Thyroid gland (tissue), 4 donors: ENCODE results near the gene KAZN. TPM values are rescaled to one million over a fixed set of nuclear protein-coding genes. Genes with fewer than 3 reads are reported as not detected.

ENCODE experiments used
- DNase-seq, 2 donors: peaks; one replicate each; pipeline ENCODE4 v3.0.0-alpha.2; 2019
- H3K27ac ChIP-seq, 3 donors: fragments of 200-600 bp; sonication (generic); 1 replicate in 2 of 3; 2 replicates in 1 of 3; pipeline ENCODE4 v1.5.1; 2016 to 2019; ENCODE audit warnings: mild to moderate bottlenecking in 1 of 3, moderate library complexity in 1 of 3
- H3K27me3 ChIP-seq: fragments of 200-600 bp; sonication (generic); one replicate; pipeline ENCODE4 v1.5.1; 2019
- H3K36me3 ChIP-seq, 2 donors: fragments of 200-600 bp; sonication (generic); one replicate each; pipeline ENCODE4 v1.5.1; 2016 to 2019
- H3K4me1 ChIP-seq, 2 donors: fragments of 200-600 bp; sonication (generic); one replicate each; pipeline ENCODE4 v1.5.1; 2017 to 2019
- H3K4me3 ChIP-seq, 3 donors: fragments of 200-600 bp; sonication (generic); replicated peaks in 1 of 3; 1 replicate in 2 of 3; 2 replicates in 1 of 3; pipeline ENCODE4 v1.5.1; 2016; ENCODE audit warnings: mild to moderate bottlenecking in 1 of 3
- H3K9me3 ChIP-seq: fragments of 200-600 bp; sonication (generic); one replicate; pipeline ENCODE4 v1.5.1; 2017
- POLR2A ChIP-seq, 2 donors: fragments of 450-650 bp; IDR thresholded peaks; one replicate each; pipeline ENCODE4 v1.6.1; 2017; ENCODE audit warnings: antibody characterized with exemption in 2 of 2, mild to moderate bottlenecking in 2 of 2, moderate library complexity in 1 of 2
- WGBS, 2 donors: methylation state at CpG; one replicate each; pipeline ENCODE4 v1.1.5; 2017; 5-methylcytosine and 5-hydroxymethylcytosine counted together
- intact Hi-C: fragments of 100-400 bp; cut with DNase I; formaldehyde crosslinking; loops from one replicate; pipeline ENCODE4 v1.15.1; 2023
- total RNA-seq, 4 donors: library from RNA; depleted of rRNA; stranded (reverse); fragments of >200 nt; gene quantifications; one replicate each; pipeline ENCODE4 v1.2.3, GENCODE V29; 2016
- TF ChIP-seq, protein P1 (sequence below), 6 experiments: fragments of 200-600 bp in 3 of 6; fragments of 450-650 bp in 3 of 6; sonication (generic) in 3 of 6; IDR thresholded peaks; one replicate each; pipeline ENCODE4 v1.5.1; 2016 to 2019; ENCODE audit warnings: antibody characterized with exemption in 6 of 6, mild to moderate bottlenecking in 2 of 6, inconsistent platforms in 1 of 6, moderate library complexity in 1 of 6

Gene KAZN
- total RNA-seq, 4 donors from 2014 or later: 14.8 to 28.6 (median 18.2) TPM

DNA sequence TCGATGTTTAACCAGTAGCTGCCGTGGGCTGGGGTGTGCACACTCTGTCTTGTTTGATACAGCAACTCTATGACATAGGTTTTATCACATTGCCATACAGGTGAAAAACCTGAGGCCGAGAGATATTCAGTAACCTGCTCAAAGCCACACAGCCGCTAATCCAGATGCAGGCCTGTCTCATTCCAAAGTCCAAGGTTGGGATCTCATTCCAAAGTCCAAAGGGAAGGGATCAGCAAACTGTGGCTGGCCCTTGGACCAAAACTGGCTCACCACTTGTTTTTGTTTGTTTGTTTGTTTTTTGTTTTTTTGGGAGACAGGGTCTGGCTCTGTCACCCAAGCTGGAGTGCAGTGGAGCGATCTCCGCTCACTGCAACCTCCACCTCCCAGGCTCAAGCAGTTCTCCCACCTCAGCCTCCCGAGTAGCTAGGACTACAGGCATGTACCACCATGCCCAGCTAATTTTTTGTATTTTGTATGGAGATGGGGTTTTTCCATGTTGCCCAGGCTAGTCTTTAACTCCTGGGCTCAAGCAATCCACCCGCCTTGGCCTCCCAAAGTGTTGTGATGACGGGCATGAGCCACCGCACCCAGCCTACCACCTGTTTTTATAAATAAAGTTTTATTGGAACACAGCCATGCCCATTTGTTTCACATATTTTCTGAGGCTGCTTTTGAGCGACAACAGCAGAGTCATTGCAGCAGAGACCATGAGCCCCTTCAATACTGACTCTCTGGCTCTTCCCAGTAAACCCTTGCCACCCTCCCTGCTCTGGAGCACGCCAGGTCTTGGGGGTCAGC, 391.6 kb downstream of the KAZN start:
- Histone ChIP-seq H3K27me3 (no peaks in the 10 kb centered on the region), H3K27ac (no peak overlapping the region), H3K4me3 (no peak overlapping the region), H3K36me3 (no peaks in the 10 kb centered on the region), H3K9me3 (no peaks in the 10 kb centered on the region), H3K4me1 (peaks cover 5 to 7% of the 10 kb centered on the region in 2 donors)
- intact Hi-C loops: no loop called here
- TF ChIP-seq, protein P1, sequence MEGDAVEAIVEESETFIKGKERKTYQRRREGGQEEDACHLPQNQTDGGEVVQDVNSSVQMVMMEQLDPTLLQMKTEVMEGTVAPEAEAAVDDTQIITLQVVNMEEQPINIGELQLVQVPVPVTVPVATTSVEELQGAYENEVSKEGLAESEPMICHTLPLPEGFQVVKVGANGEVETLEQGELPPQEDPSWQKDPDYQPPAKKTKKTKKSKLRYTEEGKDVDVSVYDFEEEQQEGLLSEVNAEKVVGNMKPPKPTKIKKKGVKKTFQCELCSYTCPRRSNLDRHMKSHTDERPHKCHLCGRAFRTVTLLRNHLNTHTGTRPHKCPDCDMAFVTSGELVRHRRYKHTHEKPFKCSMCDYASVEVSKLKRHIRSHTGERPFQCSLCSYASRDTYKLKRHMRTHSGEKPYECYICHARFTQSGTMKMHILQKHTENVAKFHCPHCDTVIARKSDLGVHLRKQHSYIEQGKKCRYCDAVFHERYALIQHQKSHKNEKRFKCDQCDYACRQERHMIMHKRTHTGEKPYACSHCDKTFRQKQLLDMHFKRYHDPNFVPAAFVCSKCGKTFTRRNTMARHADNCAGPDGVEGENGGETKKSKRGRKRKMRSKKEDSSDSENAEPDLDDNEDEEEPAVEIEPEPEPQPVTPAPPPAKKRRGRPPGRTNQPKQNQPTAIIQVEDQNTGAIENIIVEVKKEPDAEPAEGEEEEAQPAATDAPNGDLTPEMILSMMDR (IDR thresholded peaks at IDR 0.05): no peak
- TF ChIP-seq POLR2A (IDR thresholded peaks at IDR 0.05): no peak
- no peak for DNase-seq
- WGBS, 2 donors: 85 to 96% methylated on average over 12 of the region's 12 CpGs

DNA sequence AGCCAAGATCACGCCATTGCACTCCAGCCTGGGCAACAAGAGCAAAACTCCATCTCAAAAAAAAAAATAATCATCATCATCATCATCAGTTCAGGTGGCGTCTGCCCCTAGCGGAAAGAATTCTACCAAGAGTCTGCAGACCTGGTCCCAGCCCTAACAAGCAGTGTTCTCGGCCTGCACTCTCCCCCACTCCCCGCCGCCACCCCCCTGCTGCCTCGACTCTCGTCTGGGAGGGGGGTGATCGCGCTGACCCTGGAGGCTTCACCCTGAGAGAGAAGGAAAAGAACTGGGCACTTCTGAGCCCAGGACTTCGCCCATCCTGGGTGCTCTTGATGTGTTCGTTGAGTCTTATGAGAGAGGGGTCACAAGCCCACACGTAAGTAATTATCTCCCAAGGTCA, 394.9 kb downstream of the KAZN start:
- H3K4me1 ChIP-seq: peaks cover 16 to 33% of the 10 kb centered on the region in 2 donors
- H3K4me3 ChIP-seq: no peak overlapping the region
- intact Hi-C loops: no loop called here
- 87 to 93% methylated on average over 13 of the region's 13 CpGs for WGBS, 2 donors
- DNase-seq: no peak
- no peaks in the 10 kb centered on the region for H3K9me3 ChIP-seq
- H3K27me3 ChIP-seq: no peaks in the 10 kb centered on the region
- no peak overlapping the region for H3K27ac ChIP-seq
- no peaks in the 10 kb centered on the region for H3K36me3 ChIP-seq
- TF ChIP-seq POLR2A (IDR thresholded peaks at IDR 0.05): no peak
- TF ChIP-seq, protein P1 (IDR thresholded peaks at IDR 0.05): no peak

- 95 to 98% methylated on average over 7 of the region's 7 CpGs for WGBS, 2 donors
- Histone ChIP-seq H3K27me3 (no peaks in the 10 kb centered on the region), H3K27ac (peak overlapping the region in 1 of 3 donors; percentile 68), H3K9me3 (no peaks in the 10 kb centered on the region), H3K4me3 (no peak overlapping the region), H3K36me3 (no peaks in the 10 kb centered on the region), H3K4me1 (peaks cover 16 to 33% of the 10 kb centered on the region in 2 donors)
- TF ChIP-seq, protein P1 (IDR thresholded peaks at IDR 0.05): no peak
- TF ChIP-seq POLR2A (IDR thresholded peaks at IDR 0.05): no peak
- intact Hi-C loops: no loop called here
- DNase-seq: no peak
These were observed 395.7 kb downstream of the KAZN start for GRCh38 chr1:14994148-14994547.

GRCh38 chr1:14994841-14995437, 396.5 kb downstream of the KAZN start:
- intact Hi-C loops: no loop called here

More at GRCh38 chr1:14994841-14995437, 396.5 kb downstream of the KAZN start:
- peak; percentile 84 to 93 for DNase-seq
- TF ChIP-seq, protein P1 (IDR thresholded peaks at IDR 0.05): no peak
- TF ChIP-seq POLR2A (IDR thresholded peaks at IDR 0.05): no peak
- Histone ChIP-seq H3K4me1 (peaks cover 16 to 33% of the 10 kb centered on the region in 2 donors), H3K36me3 (no peaks in the 10 kb centered on the region), H3K4me3 (no peak overlapping the region), H3K27me3 (no peaks in the 10 kb centered on the region), H3K27ac (peak overlapping the region; percentile 14 to 68 (median 55)), H3K9me3 (no peaks in the 10 kb centered on the region)
- 45 to 62% methylated on average over 9 of the region's 9 CpGs for WGBS, 2 donors
